Measurements from ENCODE around the gene MEGF6.

Gene MEGF6

DNA sequence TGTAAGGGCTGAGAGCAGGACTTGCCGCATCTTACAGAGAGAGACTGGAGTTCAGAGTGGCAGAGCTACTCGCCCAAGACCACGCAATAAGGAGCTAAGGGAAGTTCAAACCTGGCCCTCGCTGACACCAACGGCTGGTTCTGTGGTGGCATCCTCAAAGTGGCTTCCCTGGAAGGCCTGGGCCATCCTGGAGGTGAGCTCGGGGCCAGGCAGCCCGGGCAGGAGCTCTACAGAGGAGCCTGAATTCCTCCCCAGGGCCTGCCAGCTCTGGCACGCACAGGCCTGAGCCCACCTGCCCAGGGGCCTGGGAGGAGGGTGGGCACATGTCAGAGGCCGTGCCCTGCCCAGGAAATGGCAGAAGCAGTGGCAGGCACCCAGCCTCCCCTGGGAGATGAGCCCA, 68.6 kb downstream of the MEGF6 start:
- peaks cover 18% of the 10 kb centered on the region for H3K4me1 ChIP-seq (ENCODE audit: insufficient read depth, poor library complexity, severe bottlenecking)
- DNase-seq (ENCODE audit: low spot score): no peak
- H3K4me3 ChIP-seq (ENCODE audit: severe bottlenecking): no peak overlapping the region
- no peaks in the 10 kb centered on the region for H3K9me3 ChIP-seq (ENCODE audit: severe bottlenecking)
- peak overlapping the region; percentile 71 for H3K27ac ChIP-seq (ENCODE audit: poor library complexity, severe bottlenecking)
- TF ChIP-seq, protein P1, sequence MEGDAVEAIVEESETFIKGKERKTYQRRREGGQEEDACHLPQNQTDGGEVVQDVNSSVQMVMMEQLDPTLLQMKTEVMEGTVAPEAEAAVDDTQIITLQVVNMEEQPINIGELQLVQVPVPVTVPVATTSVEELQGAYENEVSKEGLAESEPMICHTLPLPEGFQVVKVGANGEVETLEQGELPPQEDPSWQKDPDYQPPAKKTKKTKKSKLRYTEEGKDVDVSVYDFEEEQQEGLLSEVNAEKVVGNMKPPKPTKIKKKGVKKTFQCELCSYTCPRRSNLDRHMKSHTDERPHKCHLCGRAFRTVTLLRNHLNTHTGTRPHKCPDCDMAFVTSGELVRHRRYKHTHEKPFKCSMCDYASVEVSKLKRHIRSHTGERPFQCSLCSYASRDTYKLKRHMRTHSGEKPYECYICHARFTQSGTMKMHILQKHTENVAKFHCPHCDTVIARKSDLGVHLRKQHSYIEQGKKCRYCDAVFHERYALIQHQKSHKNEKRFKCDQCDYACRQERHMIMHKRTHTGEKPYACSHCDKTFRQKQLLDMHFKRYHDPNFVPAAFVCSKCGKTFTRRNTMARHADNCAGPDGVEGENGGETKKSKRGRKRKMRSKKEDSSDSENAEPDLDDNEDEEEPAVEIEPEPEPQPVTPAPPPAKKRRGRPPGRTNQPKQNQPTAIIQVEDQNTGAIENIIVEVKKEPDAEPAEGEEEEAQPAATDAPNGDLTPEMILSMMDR (IDR thresholded peaks at IDR 0.05; ENCODE audit: poor library complexity, severe bottlenecking): no peak
- no peaks in the 10 kb centered on the region for H3K36me3 ChIP-seq (ENCODE audit: low read depth)
- no peak; the same call in 2 of the 3 replicates for ATAC-seq (ENCODE audit: low read depth)
- no peaks in the 10 kb centered on the region for H3K27me3 ChIP-seq (ENCODE audit: insufficient read depth, poor library complexity, severe bottlenecking)

DNA sequence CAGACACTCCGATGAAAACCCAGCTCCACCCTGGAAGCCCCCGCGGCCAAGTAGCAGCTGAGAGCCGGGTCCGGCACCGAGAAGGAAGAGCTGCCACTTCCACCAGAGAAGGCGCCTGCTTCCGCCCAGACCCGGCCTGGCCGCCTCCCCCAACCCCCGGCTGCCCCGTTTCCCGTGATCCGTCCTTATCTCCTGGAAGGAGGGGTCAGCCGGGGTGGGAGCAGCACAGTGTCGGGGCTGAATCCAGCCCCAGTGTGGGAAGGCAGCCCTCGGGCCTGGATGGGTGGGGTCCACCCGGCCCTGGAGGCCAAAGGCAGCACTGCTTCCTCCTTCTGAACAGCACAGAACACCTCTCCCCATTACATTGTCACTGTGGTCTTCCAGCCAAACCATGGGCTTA, 69.4 kb downstream of the MEGF6 start:
- Histone ChIP-seq H3K27me3 (ENCODE audit: insufficient read depth, poor library complexity, severe bottlenecking) (no peaks in the 10 kb centered on the region), H3K27ac (ENCODE audit: poor library complexity, severe bottlenecking) (peak overlapping the region; percentile 71), H3K9me3 (ENCODE audit: severe bottlenecking) (no peaks in the 10 kb centered on the region), H3K4me1 (ENCODE audit: insufficient read depth, poor library complexity, severe bottlenecking) (peaks cover 15% of the 10 kb centered on the region), H3K36me3 (ENCODE audit: low read depth) (no peaks in the 10 kb centered on the region), H3K4me3 (ENCODE audit: severe bottlenecking) (no peak overlapping the region)
- ATAC-seq (ENCODE audit: low read depth) (no peak), DNase-seq (ENCODE audit: low spot score) (no peak)
- TF ChIP-seq, protein P1 (IDR thresholded peaks at IDR 0.05; ENCODE audit: poor library complexity, severe bottlenecking): no peak

- Histone ChIP-seq H3K9me3 (ENCODE audit: severe bottlenecking) (no peaks in the 10 kb centered on the region), H3K27me3 (ENCODE audit: insufficient read depth, poor library complexity, severe bottlenecking) (no peaks in the 10 kb centered on the region), H3K36me3 (ENCODE audit: low read depth) (no peaks in the 10 kb centered on the region), H3K4me3 (ENCODE audit: severe bottlenecking) (no peak overlapping the region), H3K27ac (ENCODE audit: poor library complexity, severe bottlenecking) (no peak overlapping the region), H3K4me1 (ENCODE audit: insufficient read depth, poor library complexity, severe bottlenecking) (peaks cover 15% of the 10 kb centered on the region)
- TF ChIP-seq, protein P1 (IDR thresholded peaks at IDR 0.05; ENCODE audit: poor library complexity, severe bottlenecking): no peak
- DNase-seq (ENCODE audit: low spot score) (no peak), ATAC-seq (ENCODE audit: low read depth) (no peak)
Observed at GRCh38 chr1:3541465-3541864, 69.8 kb downstream of the MEGF6 start.

DNA sequence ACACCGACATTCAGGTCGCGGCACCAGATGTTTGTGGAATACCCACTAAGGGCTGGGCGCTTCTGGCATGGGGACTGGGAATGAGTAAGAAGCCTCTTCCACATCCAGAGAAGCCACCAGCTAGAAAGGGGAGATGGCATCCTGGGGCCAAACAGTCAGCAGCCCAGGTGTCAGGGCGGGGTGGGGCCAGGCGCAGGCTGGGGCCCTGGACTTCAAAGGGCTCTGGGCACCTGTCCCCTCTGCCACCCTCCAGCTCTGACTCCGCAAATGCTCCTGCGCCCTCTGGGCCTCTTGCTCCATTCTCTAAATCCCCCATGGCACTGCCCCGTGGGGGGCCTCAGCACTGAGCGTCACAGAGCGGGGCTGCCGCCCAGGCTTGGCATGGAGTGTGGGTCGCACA, 70.4 kb downstream of the MEGF6 start:
- peaks cover 15% of the 10 kb centered on the region for H3K4me1 ChIP-seq (ENCODE audit: insufficient read depth, poor library complexity, severe bottlenecking)
- H3K27ac ChIP-seq (ENCODE audit: poor library complexity, severe bottlenecking): no peak overlapping the region
- ATAC-seq (ENCODE audit: low read depth) (no peak), DNase-seq (ENCODE audit: low spot score) (no peak)
- H3K36me3 ChIP-seq (ENCODE audit: low read depth): no peaks in the 10 kb centered on the region
- TF ChIP-seq, protein P1 (IDR thresholded peaks at IDR 0.05; ENCODE audit: poor library complexity, severe bottlenecking): no peak
- no peak overlapping the region for H3K4me3 ChIP-seq (ENCODE audit: severe bottlenecking)
- no peaks in the 10 kb centered on the region for H3K27me3 ChIP-seq (ENCODE audit: insufficient read depth, poor library complexity, severe bottlenecking)
- no peaks in the 10 kb centered on the region for H3K9me3 ChIP-seq (ENCODE audit: severe bottlenecking)

GRCh38 chr1:3539707-3540425, 71.4 kb downstream of the MEGF6 start:
- TF ChIP-seq, protein P1 (IDR thresholded peaks at IDR 0.05; ENCODE audit: poor library complexity, severe bottlenecking): no peak
- no peak overlapping the region for H3K4me3 ChIP-seq (ENCODE audit: severe bottlenecking)
- peaks cover 15% of the 10 kb centered on the region for H3K4me1 ChIP-seq (ENCODE audit: insufficient read depth, poor library complexity, severe bottlenecking)
- H3K27me3 ChIP-seq (ENCODE audit: insufficient read depth, poor library complexity, severe bottlenecking): no peaks in the 10 kb centered on the region
- H3K9me3 ChIP-seq (ENCODE audit: severe bottlenecking): no peaks in the 10 kb centered on the region
- no peak for ATAC-seq (ENCODE audit: low read depth)
- no peaks in the 10 kb centered on the region for H3K36me3 ChIP-seq (ENCODE audit: low read depth)
- H3K27ac ChIP-seq (ENCODE audit: poor library complexity, severe bottlenecking): peak overlapping the region; percentile 37
- no peak for DNase-seq (ENCODE audit: low spot score)
